Mesendoderm (in vitro differentiated cells): Measurements from ENCODE around the gene B3GALT6. TPM values are rescaled to one million over a fixed set of nuclear protein-coding genes. Genes with fewer than 3 reads are reported as not detected.

Source experiments
- DNase-seq: peaks from one replicate; pipeline ENCODE4 v3.0.0; 2013
- H2AK5ac ChIP-seq: 2 replicates; pipeline ENCODE4 v1.6.1; 2013; ENCODE audit warnings: low read length, inconsistent platforms
- H2BK120ac ChIP-seq: 2 replicates; pipeline ENCODE4 v1.6.1; 2013; ENCODE audit warnings: low read depth, mild to moderate bottlenecking, low read length, moderate library complexity, mixed read lengths
- H2BK15ac ChIP-seq: replicated peaks from 2 replicates; pipeline ENCODE4 v1.6.1; 2013; ENCODE audit warnings: low read depth, mild to moderate bottlenecking, moderate library complexity
- H2BK5ac ChIP-seq: 2 replicates; pipeline ENCODE4 v1.6.1; 2013; ENCODE audit warnings: low read length, inconsistent platforms
- H3K18ac ChIP-seq: 2 replicates; pipeline ENCODE4 v1.6.1; 2013; ENCODE audit warnings: mild to moderate bottlenecking, low read length, mixed read lengths
- H3K23ac ChIP-seq: one replicate; pipeline ENCODE4 v1.6.1; 2013; ENCODE audit warnings: low read length
- H3K27ac ChIP-seq: 2 replicates; pipeline ENCODE4 v1.5.1; 2013; ENCODE audit warnings: low read depth, mild to moderate bottlenecking, inconsistent platforms, low read length, moderate library complexity
- H3K27me3 ChIP-seq: 2 replicates; pipeline ENCODE4 v1.6.1; 2013; ENCODE audit warnings: low read length, control low read depth, mild to moderate bottlenecking, inconsistent platforms; ENCODE audit not compliant: insufficient read depth, poor library complexity
- H3K36me3 ChIP-seq: 2 replicates; pipeline ENCODE4 v1.6.1; 2013; ENCODE audit warnings: low read length, inconsistent platforms; ENCODE audit not compliant: control insufficient read depth, insufficient read depth
- H3K4ac ChIP-seq: one replicate; pipeline ENCODE4 v1.6.1; 2013; ENCODE audit warnings: low read depth, mild to moderate bottlenecking, low read length, moderate library complexity
- H3K4me1 ChIP-seq: 2 replicates; pipeline ENCODE4 v1.6.1; 2013; ENCODE audit warnings: low read depth, low read length, inconsistent platforms; ENCODE audit not compliant: control insufficient read depth
- H3K4me2 ChIP-seq: 2 replicates; pipeline ENCODE4 v1.6.1; 2013; ENCODE audit warnings: low read length
- H3K4me3 ChIP-seq: 2 replicates; pipeline ENCODE4 v1.5.1; 2013; ENCODE audit warnings: mild to moderate bottlenecking, low read length
- H3K56ac ChIP-seq: one replicate; pipeline ENCODE4 v1.6.1; 2013; ENCODE audit warnings: low read length
- H3K79me1 ChIP-seq: 2 replicates; pipeline ENCODE4 v1.6.1; 2013; ENCODE audit warnings: low read length, inconsistent platforms
- H3K79me2 ChIP-seq: 2 replicates; pipeline ENCODE4 v1.6.1; 2013; ENCODE audit warnings: mild to moderate bottlenecking, low read length; ENCODE audit not compliant: control insufficient read depth, insufficient read depth
- H3K9ac ChIP-seq: 2 replicates; pipeline ENCODE4 v1.6.1; 2013; ENCODE audit warnings: low read length, inconsistent platforms
- H4K5ac ChIP-seq: one replicate; pipeline ENCODE4 v1.6.1; 2013; ENCODE audit warnings: low read length
- H4K8ac ChIP-seq: one replicate; pipeline ENCODE4 v1.6.1; 2013; ENCODE audit warnings: low read depth, mild to moderate bottlenecking, control low read depth, low read length, moderate library complexity
- WGBS: extraction: QIAGEN DNeasy Blood & Tissue Kit; methylation state at CpG from one replicate; pipeline ENCODE4 v1.1.7; 2013; ENCODE audit warnings: low lambda C conversion rate, missing lambda C conversion rate; ENCODE audit not compliant: insufficient coverage; ENCODE audit errors: extremely low coverage; 5-methylcytosine and 5-hydroxymethylcytosine counted together
- polyA plus RNA-seq, 2 experiments: library from polyadenylated mRNA; stranded (reverse); fragments of 200-250 nt; gene quantifications; one replicate each; pipeline ENCODE4 v1.2.3, GENCODE V29; 2013

The B3GALT6 gene
- polyA plus RNA-seq (2013, experiment 1 of 2), result 15.5 TPM
- 14.8 TPM for polyA plus RNA-seq (2013, experiment 2 of 2)

GRCh38 chr1:1232208-1232795, at the start of gene B3GALT6:
TSS of gene B3GALT6 (plus strand) at chr1:1232237. CDS start at chr1:1232279, 42 bp downstream.
- H4K8ac ChIP-seq, result peak within 1 kb of the TSS; percentile 93
- no peak for DNase-seq
- H3K79me1 ChIP-seq, result peaks cover 35% of the 10 kb centered on the region
- peak within 1 kb of the TSS; percentile 97 for H2AK5ac ChIP-seq
- no peak within 1 kb of the TSS for H2BK15ac ChIP-seq
- peaks cover 7% of the 10 kb centered on the region for H3K4me1 ChIP-seq
- H3K27me3 ChIP-seq, result no peaks in the 10 kb centered on the region
- peak within 1 kb of the TSS; percentile 69 for H2BK5ac ChIP-seq
- H3K4ac ChIP-seq, result peak within 1 kb of the TSS; percentile 81
- peak within 1 kb of the TSS; percentile 94 for H3K9ac ChIP-seq
- peak within 1 kb of the TSS; percentile 16 for H2BK120ac ChIP-seq
- peak within 1 kb of the TSS; percentile 66 for H3K23ac ChIP-seq
- peak within 1 kb of the TSS; percentile 97 for H3K56ac ChIP-seq
- WGBS, result no CpG with 5 or more reads among the region's 100 CpGs
- H3K79me2 ChIP-seq, result peaks cover 40% of the 10 kb centered on the region
- no peak within 1 kb of the TSS for H4K5ac ChIP-seq
- H3K4me3 ChIP-seq, result peak within 1 kb of the TSS; percentile 94
- peak within 1 kb of the TSS; percentile 100 for H3K4me2 ChIP-seq
- H3K18ac ChIP-seq, result peak within 1 kb of the TSS; percentile 47
- H3K36me3 ChIP-seq, result no peaks in the 10 kb centered on the region
- H3K27ac ChIP-seq, result peak within 1 kb of the TSS; percentile 45

DNA sequence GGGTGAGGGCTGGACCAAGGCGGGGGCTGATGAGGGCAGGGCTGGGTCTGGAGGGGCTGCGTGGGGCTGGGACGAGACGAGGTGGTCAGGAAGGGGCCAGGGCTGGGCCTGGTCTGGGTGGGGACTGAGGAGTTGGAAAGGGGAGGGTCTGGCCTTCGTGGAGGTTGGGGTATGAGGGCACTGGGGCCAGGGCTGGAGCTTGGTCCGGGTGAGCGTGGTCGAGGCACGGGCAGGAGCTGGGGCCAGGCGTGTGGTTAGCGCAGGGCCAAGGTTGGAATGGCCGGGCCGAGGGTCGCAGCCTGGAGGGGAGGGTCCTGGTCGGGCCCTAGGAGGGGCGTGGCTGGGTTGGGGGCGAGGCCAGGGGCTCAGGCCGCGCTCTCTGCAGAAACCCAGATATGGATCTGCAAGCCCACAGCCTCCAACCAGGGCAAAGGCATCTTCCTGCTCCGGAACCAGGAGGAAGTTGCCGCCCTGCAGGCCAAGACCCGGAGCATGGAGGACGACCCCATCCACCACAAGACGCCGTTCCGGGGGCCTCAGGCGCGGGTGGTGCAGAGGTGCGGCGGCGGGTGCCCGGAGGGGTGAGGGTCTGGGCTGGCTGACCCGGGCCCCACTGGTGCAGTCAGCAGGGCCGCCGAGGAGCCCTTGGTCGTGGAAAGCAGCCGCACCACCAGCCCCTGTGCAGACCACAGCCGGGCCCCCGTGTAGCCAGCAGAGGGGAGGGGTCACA, 49.4 kb upstream of the B3GALT6 start:
- H3K4me2 ChIP-seq, result no peak overlapping the region
- H4K8ac ChIP-seq, result no peak overlapping the region
- no peaks in the 10 kb centered on the region for H3K79me1 ChIP-seq
- H3K27me3 ChIP-seq, result no peaks in the 10 kb centered on the region
- no peak overlapping the region for H3K18ac ChIP-seq
- no peak overlapping the region for H3K23ac ChIP-seq
- H3K9ac ChIP-seq, result no peak overlapping the region
- H3K79me2 ChIP-seq, result no peaks in the 10 kb centered on the region
- H3K4me1 ChIP-seq, result no peaks in the 10 kb centered on the region
- whole genome bisulfite sequencing, result no CpG with 5 or more reads among the region's 39 CpGs
- no peak overlapping the region for H3K4me3 ChIP-seq
- peak overlapping the region; percentile 25 for H3K56ac ChIP-seq
- no peak overlapping the region for H3K27ac ChIP-seq
- no peak overlapping the region for H2AK5ac ChIP-seq
- no peak overlapping the region for H2BK120ac ChIP-seq
- no peak overlapping the region for H2BK15ac ChIP-seq
- no peaks in the 10 kb centered on the region for H3K36me3 ChIP-seq
- no peak overlapping the region for H4K5ac ChIP-seq
- no peak overlapping the region for H3K4ac ChIP-seq
- DNase-seq, result no peak
- H2BK5ac ChIP-seq, result no peak overlapping the region

GRCh38 chr1:1183221-1183747, 48.8 kb upstream of the B3GALT6 start:
- Histone ChIP-seq H2BK15ac (no peak overlapping the region), H3K18ac (no peak overlapping the region), H2BK5ac (no peak overlapping the region), H3K23ac (no peak overlapping the region), H3K4ac (no peak overlapping the region), H3K4me1 (no peaks in the 10 kb centered on the region), H3K4me2 (no peak overlapping the region), H2BK120ac (no peak overlapping the region), H3K9ac (no peak overlapping the region), H3K36me3 (no peaks in the 10 kb centered on the region), H3K56ac (no peak overlapping the region), H3K27me3 (no peaks in the 10 kb centered on the region), H3K79me1 (no peaks in the 10 kb centered on the region), H4K5ac (no peak overlapping the region), H3K27ac (no peak overlapping the region), H3K79me2 (no peaks in the 10 kb centered on the region), H3K4me3 (no peak overlapping the region), H4K8ac (no peak overlapping the region), H2AK5ac (no peak overlapping the region)
- WGBS, result no CpG with 5 or more reads among the region's 21 CpGs
- no peak for DNase-seq

- Histone ChIP-seq H3K56ac (no peak overlapping the region), H3K27ac (no peak overlapping the region), H3K4me2 (no peak overlapping the region), H3K36me3 (no peaks in the 10 kb centered on the region), H3K4me1 (no peaks in the 10 kb centered on the region), H4K8ac (no peak overlapping the region), H3K9ac (no peak overlapping the region), H2AK5ac (no peak overlapping the region), H2BK15ac (no peak overlapping the region), H4K5ac (no peak overlapping the region), H3K79me2 (no peaks in the 10 kb centered on the region), H3K4me3 (no peak overlapping the region), H3K27me3 (no peaks in the 10 kb centered on the region), H3K79me1 (no peaks in the 10 kb centered on the region), H3K23ac (no peak overlapping the region), H2BK5ac (no peak overlapping the region), H3K18ac (no peak overlapping the region), H3K4ac (no peak overlapping the region), H2BK120ac (no peak overlapping the region)
- no CpG with 5 or more reads among the region's 33 CpGs for WGBS
- no peak for DNase-seq
These were observed 47.9 kb upstream of the B3GALT6 start for GRCh38 chr1:1183833-1184775.

DNA sequence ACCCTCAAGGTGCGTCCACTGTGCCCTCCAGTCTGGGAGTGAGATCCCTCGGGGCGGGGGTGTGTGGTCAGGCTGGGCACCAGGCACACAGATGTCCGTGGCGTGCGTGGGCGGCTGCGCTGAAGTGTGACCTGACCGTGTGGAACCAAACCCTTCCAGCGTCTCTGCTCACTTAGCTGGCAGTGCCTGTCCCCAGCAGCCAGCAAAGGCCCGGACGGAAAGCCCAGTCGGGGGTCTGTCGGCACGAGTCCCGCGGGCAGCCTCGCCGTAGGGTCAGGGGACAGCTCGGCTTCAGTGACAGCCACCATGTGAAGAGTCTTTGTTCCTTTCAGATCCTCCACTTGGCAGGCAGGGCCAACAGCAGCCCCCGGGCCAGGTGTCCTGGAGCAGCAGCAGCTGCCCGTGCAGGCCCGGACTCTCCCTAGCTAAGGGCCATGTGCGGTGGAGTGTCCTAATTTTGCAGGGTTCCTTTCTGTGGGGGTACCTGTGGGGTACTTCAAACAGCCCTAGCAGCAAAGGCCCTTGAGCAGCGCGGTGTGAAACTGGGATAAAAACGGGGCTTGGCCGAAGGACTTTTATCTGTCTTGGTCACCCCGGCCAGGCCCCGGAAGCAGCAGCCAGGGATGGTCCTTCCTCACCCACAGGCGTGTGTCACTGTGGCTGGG, 46.8 kb upstream of the B3GALT6 start:
- WGBS, result no CpG with 5 or more reads among the region's 31 CpGs
- no peak overlapping the region for H3K4me2 ChIP-seq
- H2AK5ac ChIP-seq, result no peak overlapping the region
- H3K79me2 ChIP-seq, result no peaks in the 10 kb centered on the region
- H4K8ac ChIP-seq, result no peak overlapping the region
- no peak overlapping the region for H3K4me3 ChIP-seq
- no peak overlapping the region for H3K4ac ChIP-seq
- H2BK120ac ChIP-seq, result no peak overlapping the region
- H3K79me1 ChIP-seq, result no peaks in the 10 kb centered on the region
- H2BK15ac ChIP-seq, result no peak overlapping the region
- no peak overlapping the region for H3K27ac ChIP-seq
- H3K18ac ChIP-seq, result no peak overlapping the region
- H3K56ac ChIP-seq, result no peak overlapping the region
- no peaks in the 10 kb centered on the region for H3K4me1 ChIP-seq
- no peaks in the 10 kb centered on the region for H3K27me3 ChIP-seq
- no peaks in the 10 kb centered on the region for H3K36me3 ChIP-seq
- no peak overlapping the region for H4K5ac ChIP-seq
- no peak overlapping the region for H2BK5ac ChIP-seq
- no peak overlapping the region for H3K23ac ChIP-seq
- H3K9ac ChIP-seq, result no peak overlapping the region
- no peak for DNase-seq
